Erythroblast (primary cell): ENCODE data around the gene FCN3.

ENCODE experiments used
- DNase-seq, 2 experiments: peaks; one replicate each; lab custom pipeline; 2025; lab: John Stamatoyannopoulos, UW
- GATA1 ChIP-seq: IDR thresholded peaks from 2 replicates; pipeline ENCODE4 v1.6.1; 2011; ENCODE audit warnings: low read depth, mild to moderate bottlenecking, control low read depth, low read length, moderate library complexity
- POLR2A ChIP-seq: IDR thresholded peaks from 2 replicates; pipeline ENCODE4 v1.6.1; 2011; ENCODE audit warnings: mild to moderate bottlenecking, low read length

Gene FCN3

GRCh38 chr1:27351541-27352107 is 23.0 kb downstream of the FCN3 start:
- TF ChIP-seq GATA1, result no peak
- no peak for TF ChIP-seq POLR2A
- DNase-seq, result no peak

- TF ChIP-seq GATA1 (no peak), POLR2A (no peak)
- DNase-seq, result no peak
These were observed 23.7 kb downstream of the FCN3 start for GRCh38 chr1:27350663-27351540.

- TF ChIP-seq POLR2A, result no peak
- no peak for DNase-seq
These were observed 24.6 kb downstream of the FCN3 start for GRCh38 chr1:27349784-27350662.

- DNase-seq, result no peak
- no peak for TF ChIP-seq POLR2A
These were observed 25.5 kb downstream of the FCN3 start for GRCh38 chr1:27348861-27349783.

GRCh38 chr1:27346991-27347624 is 27.5 kb downstream of the FCN3 start:
- TF ChIP-seq GATA1, result no peak
- TF ChIP-seq POLR2A, result no peak
- no peak for DNase-seq

- DNase-seq, result no peak
- TF ChIP-seq GATA1 (no peak), POLR2A (no peak)
These were observed 28.3 kb downstream of the FCN3 start for GRCh38 chr1:27346357-27346756.

GRCh38 chr1:27345272-27345671 is 29.4 kb downstream of the FCN3 start:
- no peak for DNase-seq
- TF ChIP-seq GATA1 (no peak), POLR2A (no peak)

GRCh38 chr1:27343639-27344025 is 31.0 kb downstream of the FCN3 start:
- no peak for DNase-seq
- no peak for TF ChIP-seq POLR2A
- no peak for TF ChIP-seq GATA1

- DNase-seq, result peak in 1 of 2 experiments; percentile 38
- TF ChIP-seq POLR2A (peak; percentile 4), GATA1 (no peak)
These were observed 31.6 kb downstream of the FCN3 start for GRCh38 chr1:27342778-27343638.

GRCh38 chr1:27342391-27342777 is 32.2 kb downstream of the FCN3 start:
- DNase-seq, result no peak
- TF ChIP-seq GATA1 (no peak), POLR2A (peak; percentile 5)

- TF ChIP-seq GATA1 (no peak), POLR2A (peak; percentile 29)
- peak in 1 of 2 experiments; percentile 68 for DNase-seq
These were observed 32.9 kb downstream of the FCN3 start, which contains the start of gene SYTL1 for GRCh38 chr1:27341525-27342252. TSS of gene SYTL1 (plus strand) at chr1:27342022. CDS start at chr1:27345335, 3,313 bp downstream.

- DNase-seq, result no peak
- TF ChIP-seq POLR2A, result no peak
- no peak for TF ChIP-seq GATA1
These were observed 35.4 kb downstream of the FCN3 start for GRCh38 chr1:27339213-27339612.
